Psoas muscle (tissue), 8 donors: ENCODE data around the gene ETV1. TPM values are rescaled to one million over a fixed set of nuclear protein-coding genes. Genes with fewer than 3 reads are reported as not detected.

ENCODE experiments used
- ATAC-seq, 4 donors: fragments of 200-7000 bp; cut with Tn5 transposase; one replicate each; pipeline ENCODE4 v1.9.1; 2020; ENCODE audit warnings: moderate library complexity in 3 of 4, mild to moderate bottlenecking in 2 of 4
- DNase-seq, 2 donors: peaks; one replicate each; pipeline ENCODE4 v3.0.0-alpha.2; 2020
- H3K27ac ChIP-seq: fragments of 200-600 bp; one replicate; pipeline ENCODE4 v1.8.0; 2022
- H3K27me3 ChIP-seq, 3 donors: fragments of 200-600 bp in 1 of 3; one replicate each; pipeline versions ENCODE4 v1.6.1 to v1.8.0; 2013 to 2022; ENCODE audit warnings: low read length in 2 of 3, mild to moderate bottlenecking in 2 of 3, moderate library complexity in 1 of 3; ENCODE audit not compliant: insufficient read depth in 3 of 3
- H3K36me3 ChIP-seq, 2 donors: fragments of 200-600 bp in 1 of 2; one replicate each; pipeline versions ENCODE4 v1.6.1 to v1.8.0; 2013 to 2022; ENCODE audit warnings: low read depth in 1 of 2, mild to moderate bottlenecking in 1 of 2, moderate library complexity in 1 of 2; ENCODE audit not compliant: insufficient read depth in 1 of 2
- H3K4me1 ChIP-seq: fragments of 200-600 bp; one replicate; pipeline ENCODE4 v1.8.0; 2022
- H3K4me3 ChIP-seq: fragments of 200-600 bp; one replicate; pipeline ENCODE4 v1.8.0; 2022; ENCODE audit warnings: mild to moderate bottlenecking
- H3K9me3 ChIP-seq: fragments of 200-600 bp; one replicate; pipeline ENCODE4 v1.8.0; 2022
- WGBS, 3 donors: extraction: QIAGEN DNeasy Blood & Tissue Kit; methylation state at CpG; one replicate each; pipeline versions ENCODE4 v1.1.6 to v1.1.7; 2013; 5-methylcytosine and 5-hydroxymethylcytosine counted together
- intact Hi-C, 2 donors: fragments of 100-400 bp; cut with DNase I; formaldehyde crosslinking; loops; one replicate each; pipeline versions ENCODE4 v1.11.0 to v1.14.2; 2022
- polyA plus RNA-seq, 3 donors: library from polyadenylated mRNA; stranded (reverse); fragments of 200-250 nt; gene quantifications; one replicate each; pipeline ENCODE4 v1.2.3, GENCODE V29; 2013
- total RNA-seq, 4 donors: library from RNA; stranded (reverse); fragmentation: NEBNext Ultra II Directional in 2 of 4; extraction: Animal tissue kit (Norgen Biotek cat#: 25700) in 2 of 4; gene quantifications; one replicate each; pipeline versions ENCODE4 v1.2.1 to v1.2.4, GENCODE V29; 2021 to 2023
- TF ChIP-seq, protein P1 (sequence below): fragments of 200-600 bp; IDR thresholded peaks from one replicate; pipeline ENCODE4 v1.8.0; 2022; ENCODE audit warnings: antibody characterized with exemption
- donor health status: healthy with polysubstance abuse.
- donor health status: DM: no; HTN: no; CAD: no; lungs with moderate emphysema.
- donor health status: Bipolar disorder and iron deficiency.
- donor health status: healthy.
- donor health status: DM: yes; HTN: yes; CAD: no.
- donor health status: DM: no; HTN: no; CAD: no.
- donor health status: DM: no; HTN: no; CAD: no.
- donor health status: DM: yes; HTN: yes; CAD: no.

Gene ETV1
- total and polyA plus RNA-seq, 7 donors: 0.20 to 3.8 (median 0.95) TPM

DNA sequence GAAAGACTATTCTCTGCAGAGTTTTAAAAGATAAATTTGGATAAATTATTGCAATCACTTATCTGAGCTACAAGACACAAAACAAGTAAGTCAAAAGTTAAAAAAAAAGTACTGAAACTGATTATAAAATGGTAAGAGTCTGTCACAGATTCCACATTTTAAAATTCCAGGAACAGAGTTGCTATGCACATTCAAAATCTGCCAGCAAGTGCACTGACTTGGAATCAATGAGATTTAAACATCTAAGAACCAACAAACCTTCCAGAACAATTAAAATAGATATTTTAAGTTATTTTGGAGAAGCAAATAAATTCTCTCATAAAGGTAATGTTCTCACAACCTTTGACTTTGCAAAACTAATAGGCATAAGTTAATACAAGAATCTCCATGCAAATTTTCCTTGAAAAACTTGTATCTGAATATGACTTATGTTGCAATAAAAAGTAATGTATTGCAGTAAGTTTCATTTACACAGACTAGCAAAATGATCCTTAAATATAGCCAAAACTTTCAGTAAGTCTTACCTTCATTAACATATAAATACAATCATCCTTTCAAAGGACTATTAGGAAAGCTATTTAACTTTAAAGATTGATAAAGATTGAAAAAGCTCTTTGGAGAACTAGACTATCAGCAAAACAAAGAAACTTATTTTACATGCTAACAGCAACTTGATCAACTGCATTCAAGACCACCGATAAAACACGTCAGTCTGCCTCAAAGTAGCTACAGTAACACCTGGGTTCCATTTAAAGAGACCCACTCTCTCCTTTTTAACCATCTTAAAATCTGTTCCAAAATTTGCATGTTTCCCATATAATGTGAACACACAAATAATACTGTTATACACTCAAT lies 4.4 kb downstream of the ETV1 start:
- ATAC-seq: no peak
- Histone ChIP-seq H3K4me1 (no peaks in the 10 kb centered on the region), H3K36me3 (no peaks in the 10 kb centered on the region), H3K4me3 (no peak overlapping the region), H3K9me3 (no peaks in the 10 kb centered on the region), H3K27ac (no peak overlapping the region), H3K27me3 (peaks cover 0 to 14% (median 0%) of the 10 kb centered on the region in 3 donors)
- DNase-seq: no peak
- TF ChIP-seq, protein P1, sequence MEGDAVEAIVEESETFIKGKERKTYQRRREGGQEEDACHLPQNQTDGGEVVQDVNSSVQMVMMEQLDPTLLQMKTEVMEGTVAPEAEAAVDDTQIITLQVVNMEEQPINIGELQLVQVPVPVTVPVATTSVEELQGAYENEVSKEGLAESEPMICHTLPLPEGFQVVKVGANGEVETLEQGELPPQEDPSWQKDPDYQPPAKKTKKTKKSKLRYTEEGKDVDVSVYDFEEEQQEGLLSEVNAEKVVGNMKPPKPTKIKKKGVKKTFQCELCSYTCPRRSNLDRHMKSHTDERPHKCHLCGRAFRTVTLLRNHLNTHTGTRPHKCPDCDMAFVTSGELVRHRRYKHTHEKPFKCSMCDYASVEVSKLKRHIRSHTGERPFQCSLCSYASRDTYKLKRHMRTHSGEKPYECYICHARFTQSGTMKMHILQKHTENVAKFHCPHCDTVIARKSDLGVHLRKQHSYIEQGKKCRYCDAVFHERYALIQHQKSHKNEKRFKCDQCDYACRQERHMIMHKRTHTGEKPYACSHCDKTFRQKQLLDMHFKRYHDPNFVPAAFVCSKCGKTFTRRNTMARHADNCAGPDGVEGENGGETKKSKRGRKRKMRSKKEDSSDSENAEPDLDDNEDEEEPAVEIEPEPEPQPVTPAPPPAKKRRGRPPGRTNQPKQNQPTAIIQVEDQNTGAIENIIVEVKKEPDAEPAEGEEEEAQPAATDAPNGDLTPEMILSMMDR: no peak
- intact Hi-C loops: no loop called here
- 71 to 90% (median 77%) methylated on average over 2 of the region's 2 CpGs for WGBS, 3 donors

DNA sequence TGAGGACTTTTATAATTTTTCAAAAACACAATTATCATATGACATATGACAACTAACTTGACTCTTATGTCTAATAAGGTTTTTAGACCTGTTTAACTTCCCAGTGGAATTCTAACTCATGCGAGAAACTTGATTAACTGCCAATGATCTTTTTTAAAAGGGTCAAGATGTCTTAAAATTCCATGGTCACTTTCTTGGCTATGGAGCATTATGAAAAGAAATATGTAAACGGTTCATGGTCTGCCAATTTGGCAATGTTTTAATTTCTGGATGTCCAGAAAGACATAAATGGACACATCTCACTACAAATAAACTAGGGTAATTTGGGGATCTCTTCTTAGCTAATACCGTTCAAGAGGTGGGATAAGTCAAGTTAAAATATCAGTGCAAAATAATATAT lies 5.4 kb downstream of the ETV1 start:
- WGBS, 3 donors: 41 to 44% (median 41%) methylated on average over 3 of the region's 3 CpGs
- DNase-seq: no peak
- H3K36me3 ChIP-seq: no peaks in the 10 kb centered on the region
- no peaks in the 10 kb centered on the region for H3K9me3 ChIP-seq
- intact Hi-C loops: no loop called here
- H3K27me3 ChIP-seq: peaks cover 0 to 14% (median 0%) of the 10 kb centered on the region in 3 donors
- H3K4me1 ChIP-seq: no peaks in the 10 kb centered on the region
- ATAC-seq: no peak
- TF ChIP-seq, protein P1: no peak
- no peak overlapping the region for H3K27ac ChIP-seq
- no peak overlapping the region for H3K4me3 ChIP-seq

DNA sequence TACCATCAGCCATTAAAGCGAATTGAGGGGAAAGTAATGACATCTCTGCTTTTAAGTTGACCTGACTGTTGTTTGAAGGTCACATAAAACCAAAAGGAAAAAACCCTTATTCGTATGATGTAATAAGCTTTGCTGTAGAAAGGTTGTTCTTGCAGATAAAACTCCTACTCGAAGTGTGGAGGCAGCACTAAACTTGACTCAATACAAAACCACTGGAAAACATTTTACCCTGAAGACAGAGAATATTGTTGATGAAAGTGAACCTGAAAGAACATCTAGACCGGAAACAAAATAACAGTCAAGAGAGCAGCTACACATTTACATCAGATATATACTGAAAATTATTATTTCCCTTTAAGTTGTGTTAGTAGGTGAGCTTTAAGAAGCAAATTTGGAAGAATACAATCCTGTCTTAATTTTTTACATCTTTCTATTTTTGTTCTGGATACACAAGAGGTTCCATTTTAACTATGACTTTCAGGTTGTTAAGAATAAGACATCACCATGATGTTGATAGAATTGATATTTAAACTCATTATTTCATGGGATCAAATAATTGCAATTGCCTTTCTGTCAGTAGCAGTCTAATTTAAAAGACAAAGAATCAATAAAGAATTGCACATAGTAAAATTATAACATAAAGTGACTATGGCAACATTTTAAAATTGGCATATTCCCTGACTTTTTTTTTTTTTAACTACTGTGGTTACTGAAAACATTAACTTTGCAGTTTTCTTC lies 6.4 kb downstream of the ETV1 start:
- H3K27ac ChIP-seq: no peak overlapping the region
- H3K36me3 ChIP-seq: no peaks in the 10 kb centered on the region
- no peaks in the 10 kb centered on the region for H3K4me1 ChIP-seq
- DNase-seq (no peak), ATAC-seq (no peak)
- TF ChIP-seq, protein P1: no peak
- peaks cover 0 to 14% (median 0%) of the 10 kb centered on the region in 3 donors for H3K27me3 ChIP-seq
- intact Hi-C loops: no loop called here
- H3K9me3 ChIP-seq: no peaks in the 10 kb centered on the region
- 86 to 91% (median 90%) methylated on average over 4 of the region's 4 CpGs for WGBS, 3 donors
- no peak overlapping the region for H3K4me3 ChIP-seq

DNA sequence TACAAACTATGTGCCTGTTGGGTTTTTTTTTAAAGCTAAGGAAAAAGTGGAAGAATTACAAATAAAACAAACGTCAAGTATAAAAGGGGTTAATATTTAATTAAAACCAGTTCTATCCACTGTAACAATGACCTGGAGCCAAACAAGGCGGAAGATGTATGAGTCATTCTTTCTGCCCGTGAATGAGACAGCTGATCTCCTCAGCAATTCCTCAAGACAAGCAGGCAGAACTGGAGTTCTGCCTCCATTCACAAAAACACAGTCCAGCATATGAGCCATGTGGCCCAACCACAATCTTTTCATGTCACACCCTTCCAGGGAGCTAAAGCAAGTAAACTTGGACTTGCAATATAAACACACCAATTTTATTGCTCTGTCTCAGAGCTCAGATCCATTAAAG lies 8.4 kb downstream of the ETV1 start:
- Histone ChIP-seq H3K9me3 (no peaks in the 10 kb centered on the region), H3K4me3 (no peak overlapping the region), H3K27me3 (peaks cover 0 to 7% (median 0%) of the 10 kb centered on the region in 3 donors), H3K4me1 (no peaks in the 10 kb centered on the region), H3K27ac (no peak overlapping the region), H3K36me3 (no peaks in the 10 kb centered on the region)
- DNase-seq: no peak
- intact Hi-C loops: no loop called here
- 5 to 8% (median 8%) methylated on average over 3 of the region's 3 CpGs for WGBS, 3 donors
- peak; percentile 48 to 83 (median 65) for ATAC-seq
- TF ChIP-seq, protein P1: no peak
